ENCODE data around the gene CISTR. TPM values are rescaled to one million over a fixed set of nuclear protein-coding genes. Genes with fewer than 3 reads are reported as not detected.

CISTR gene
- total and polyA plus RNA-seq, 2 donors (not counting 3 experiments of a cell fraction or from before 2014, with no cell fraction given), result not detected

GRCh38 chr12:53759261-53759660 is 7.5 kb upstream of the CISTR start:
- Histone ChIP-seq H3K27me3 (ENCODE audit: control insufficient read depth in 2 of 2, insufficient read depth in 2 of 2, low read length in 2 of 2) (peaks cover 44 to 50% of the 10 kb centered on the region in 2 experiments), H3K4me3 (replicated peaks in 1 of 3; ENCODE audit: insufficient read depth in 1 of 3, low read depth in 1 of 3, low read length in 3 of 3) (no peak overlapping the region), H3K9ac (replicated peaks; ENCODE audit: extremely low read depth, insufficient read depth, low read length) (no peak overlapping the region), H3K79me2 (ENCODE audit: control insufficient read depth, insufficient read depth, low read length) (no peaks in the 10 kb centered on the region), H3K4me2 (ENCODE audit: insufficient read depth, low read length) (no peak overlapping the region), H4K20me1 (replicated peaks; ENCODE audit: control insufficient read depth, extremely low read depth, insufficient read depth, low read length) (no peaks in the 10 kb centered on the region), H3K36me3 (ENCODE audit: control insufficient read depth in 2 of 2, extremely low read depth in 1 of 2, insufficient read depth in 2 of 2, low read length in 2 of 2) (no peaks in the 10 kb centered on the region), H3K4me1 (ENCODE audit: control insufficient read depth, extremely low read depth, insufficient read depth, low read length) (peaks cover 3% of the 10 kb centered on the region), H3K9me1 (replicated peaks; ENCODE audit: control insufficient read depth, extremely low read depth, insufficient read depth, low read length) (no peaks in the 10 kb centered on the region), H3K27ac (ENCODE audit: insufficient read depth, low read depth, low read length) (no peak overlapping the region), H3K9me3 (replicated peaks; ENCODE audit: control insufficient read depth, insufficient read depth, low read length) (no peaks in the 10 kb centered on the region), H2AFZ (ENCODE audit: low read depth, low read length) (no peak overlapping the region)
- BruUV-seq (replicated peaks), result no TSS peak
- CTCF ChIA-PET, result no interaction called here
- intact Hi-C loops (cut with micrococcal nuclease), result loop anchor here (10.0 kb wide), 1 partner anchor 446 kb away; no protein-coding TSS in a partner anchor
- POLR2A ChIA-PET, result no interaction called here
- DNase-seq (ENCODE audit: low read depth, low spot score) (no peak), FAIRE-seq (no peak)
- TF ChIP-seq POLR2A (IDR thresholded peaks at IDR 0.05; ENCODE audit: low read depth, low read length) (no peak), FOS (IDR thresholded peaks at IDR 0.05; ENCODE audit: borderline replicate concordance, insufficient read depth, low read length) (no peak), GATA2 (IDR thresholded peaks at IDR 0.05; ENCODE audit: insufficient read depth, insufficient read length, low read depth, low read length) (no peak), MYC (IDR thresholded peaks at IDR 0.05; ENCODE audit: low read depth, low read length) (no peak), CTCF (IDR thresholded peaks at IDR 0.05; ENCODE audit: extremely low read depth in 1 of 2, insufficient read depth in 1 of 2, low read depth in 1 of 2, low read length in 2 of 2) (no peak), MAX (IDR thresholded peaks at IDR 0.05; ENCODE audit: insufficient read depth, insufficient read length) (no peak), JUN (IDR thresholded peaks at IDR 0.05; ENCODE audit: borderline replicate concordance, insufficient read depth, insufficient read length, low read depth) (no peak), EZH2 (IDR thresholded peaks at IDR 0.05; ENCODE audit: borderline replicate concordance, low read depth, low read length, severe bottlenecking) (no peak), POLR2AphosphoS5 (IDR thresholded peaks at IDR 0.05; ENCODE audit: insufficient read depth, low read depth, low read length) (no peak)
- dilution Hi-C loops (cut with MboI; ENCODE audit: extremely low pct_ligation_motif_present, low sequenced_read_pairs), result no loop called here

All from endothelial cell of umbilical vein (primary cell).